ENCODE measurements around the gene SLC7A14.

SLC7A14 gene

DNA sequence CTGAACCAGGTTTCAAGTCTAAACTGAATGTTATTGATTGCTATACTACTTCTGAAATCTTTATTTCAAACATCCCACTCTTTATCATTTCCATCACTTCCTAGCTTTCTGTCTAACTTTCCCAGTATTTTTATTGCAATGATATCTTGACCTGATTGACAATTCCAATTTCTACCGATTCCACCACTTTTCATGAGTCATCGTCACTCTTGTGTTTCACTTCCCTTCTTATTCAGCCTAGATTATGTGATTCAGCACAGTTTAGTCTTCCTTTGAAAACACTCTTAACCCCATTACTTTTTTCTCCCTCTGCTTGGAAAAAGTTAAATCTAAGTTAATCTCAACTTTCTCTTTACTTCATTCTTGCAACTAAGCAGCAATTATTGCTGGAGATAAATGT lies 62.6 kb downstream of the SLC7A14 start:
- TF ChIP-seq, protein P1, sequence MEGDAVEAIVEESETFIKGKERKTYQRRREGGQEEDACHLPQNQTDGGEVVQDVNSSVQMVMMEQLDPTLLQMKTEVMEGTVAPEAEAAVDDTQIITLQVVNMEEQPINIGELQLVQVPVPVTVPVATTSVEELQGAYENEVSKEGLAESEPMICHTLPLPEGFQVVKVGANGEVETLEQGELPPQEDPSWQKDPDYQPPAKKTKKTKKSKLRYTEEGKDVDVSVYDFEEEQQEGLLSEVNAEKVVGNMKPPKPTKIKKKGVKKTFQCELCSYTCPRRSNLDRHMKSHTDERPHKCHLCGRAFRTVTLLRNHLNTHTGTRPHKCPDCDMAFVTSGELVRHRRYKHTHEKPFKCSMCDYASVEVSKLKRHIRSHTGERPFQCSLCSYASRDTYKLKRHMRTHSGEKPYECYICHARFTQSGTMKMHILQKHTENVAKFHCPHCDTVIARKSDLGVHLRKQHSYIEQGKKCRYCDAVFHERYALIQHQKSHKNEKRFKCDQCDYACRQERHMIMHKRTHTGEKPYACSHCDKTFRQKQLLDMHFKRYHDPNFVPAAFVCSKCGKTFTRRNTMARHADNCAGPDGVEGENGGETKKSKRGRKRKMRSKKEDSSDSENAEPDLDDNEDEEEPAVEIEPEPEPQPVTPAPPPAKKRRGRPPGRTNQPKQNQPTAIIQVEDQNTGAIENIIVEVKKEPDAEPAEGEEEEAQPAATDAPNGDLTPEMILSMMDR (IDR thresholded peaks at IDR 0.05; ENCODE audit: insufficient read depth, low read depth, low read length, missing control alignments): no peak
- H3K4me3 ChIP-seq (ENCODE audit: low read depth, low read length): no peak overlapping the region
- DNase-seq (ENCODE audit: low read depth): no peak

DNA sequence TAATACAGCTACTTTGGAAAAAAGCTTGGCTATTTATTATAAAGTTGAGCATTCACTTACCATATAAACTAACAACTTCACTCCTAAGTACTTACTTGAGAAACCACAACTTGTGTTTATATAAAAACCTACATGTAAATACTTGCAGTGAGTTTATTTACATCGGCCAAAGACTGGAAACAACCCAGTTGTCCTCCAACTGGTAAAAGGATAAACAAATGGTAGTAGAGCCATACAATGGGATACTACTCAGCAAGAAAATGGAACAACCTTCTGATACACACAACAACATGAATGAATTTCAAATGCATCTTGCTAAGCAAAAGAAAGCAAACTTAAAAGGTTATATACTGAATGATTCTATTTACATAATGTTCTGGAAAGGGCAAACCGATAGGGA lies 63.7 kb downstream of the SLC7A14 start:
- no peak for DNase-seq (ENCODE audit: low read depth)
- H3K4me3 ChIP-seq (ENCODE audit: low read depth, low read length): no peak overlapping the region
- TF ChIP-seq, protein P1 (IDR thresholded peaks at IDR 0.05; ENCODE audit: insufficient read depth, low read depth, low read length, missing control alignments): no peak

DNA sequence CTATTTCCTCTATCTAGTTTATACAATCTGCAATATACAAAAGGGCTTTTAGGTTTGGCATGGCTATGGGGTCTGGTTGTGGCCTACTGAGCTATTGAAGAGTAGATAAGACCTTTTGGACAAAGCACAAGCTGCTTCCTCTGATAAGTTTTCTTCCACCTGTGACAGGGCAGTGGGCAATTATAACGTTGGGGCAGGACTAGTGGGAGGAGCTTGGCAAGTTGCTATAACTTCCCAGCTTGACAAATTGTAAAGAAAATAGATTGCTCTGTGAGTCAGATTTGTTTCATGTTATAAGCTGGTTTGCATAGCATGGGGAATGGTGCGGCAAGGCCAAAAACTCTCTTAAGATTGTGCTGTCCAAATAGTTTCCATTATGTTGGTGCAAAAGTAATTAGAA lies 64.9 kb downstream of the SLC7A14 start:
- no peak for DNase-seq (ENCODE audit: low read depth)
- TF ChIP-seq, protein P1 (IDR thresholded peaks at IDR 0.05; ENCODE audit: insufficient read depth, low read depth, low read length, missing control alignments): no peak
- no peak overlapping the region for H3K4me3 ChIP-seq (ENCODE audit: low read depth, low read length)

DNA sequence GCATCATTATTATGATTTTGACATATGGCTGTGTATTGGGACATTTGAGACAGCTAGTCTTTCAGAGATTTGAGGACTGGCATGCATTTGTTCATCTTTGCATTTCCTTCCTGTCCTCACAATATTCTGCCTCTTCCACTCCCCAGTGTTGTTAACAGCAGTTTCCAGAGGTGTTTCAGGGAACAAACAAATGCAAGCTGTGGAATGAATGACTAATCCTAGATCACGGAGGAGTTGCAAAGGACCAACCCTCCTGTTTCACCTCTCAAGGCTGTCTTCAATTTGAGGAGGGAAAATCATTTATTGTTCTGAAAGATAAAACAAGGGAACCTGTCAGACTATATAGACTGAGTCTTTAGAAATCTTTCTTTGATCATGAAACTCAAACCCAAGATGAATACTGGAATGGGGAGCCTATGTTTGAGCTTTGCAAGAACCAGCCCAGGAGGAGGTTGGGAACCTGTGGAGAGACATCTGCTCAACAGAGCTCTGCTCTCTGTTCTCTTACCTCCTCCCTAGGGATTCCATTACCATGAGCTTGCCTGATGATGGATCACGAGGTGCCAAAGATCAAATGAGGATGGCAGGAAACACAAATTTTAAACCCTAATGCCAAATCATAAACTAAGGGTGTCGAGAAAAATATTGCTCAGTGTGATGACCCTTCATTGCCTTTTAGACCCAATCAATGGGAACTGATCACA lies 68.5 kb downstream of the SLC7A14 start:
- no peak overlapping the region for H3K4me3 ChIP-seq (ENCODE audit: low read depth, low read length)
- no peak for DNase-seq (ENCODE audit: low read depth)
- TF ChIP-seq, protein P1 (IDR thresholded peaks at IDR 0.05; ENCODE audit: insufficient read depth, low read depth, low read length, missing control alignments): no peak

DNA sequence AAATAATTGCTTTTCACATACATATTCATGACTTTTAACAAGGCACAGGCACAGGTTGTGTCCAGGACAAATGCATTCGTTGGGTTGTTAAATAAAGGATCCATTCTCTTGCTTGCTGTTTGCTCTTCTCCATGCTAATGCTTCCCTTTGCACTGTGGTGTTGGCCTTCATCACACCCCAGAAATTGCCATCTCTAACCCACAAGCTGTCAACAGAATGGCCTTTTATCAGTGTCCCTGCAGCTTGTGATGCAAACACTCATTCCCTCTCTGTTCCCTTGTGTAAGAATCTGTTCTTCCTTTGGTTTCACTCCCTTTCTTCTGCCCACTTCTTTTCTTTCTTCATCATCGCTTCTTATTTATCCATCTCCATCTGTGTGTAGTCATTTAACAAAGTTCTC lies 72.2 kb downstream of the SLC7A14 start:
- DNase-seq (ENCODE audit: low read depth): no peak
- H3K4me3 ChIP-seq (ENCODE audit: low read depth, low read length): no peak overlapping the region
- TF ChIP-seq, protein P1 (IDR thresholded peaks at IDR 0.05; ENCODE audit: insufficient read depth, low read depth, low read length, missing control alignments): no peak

DNA sequence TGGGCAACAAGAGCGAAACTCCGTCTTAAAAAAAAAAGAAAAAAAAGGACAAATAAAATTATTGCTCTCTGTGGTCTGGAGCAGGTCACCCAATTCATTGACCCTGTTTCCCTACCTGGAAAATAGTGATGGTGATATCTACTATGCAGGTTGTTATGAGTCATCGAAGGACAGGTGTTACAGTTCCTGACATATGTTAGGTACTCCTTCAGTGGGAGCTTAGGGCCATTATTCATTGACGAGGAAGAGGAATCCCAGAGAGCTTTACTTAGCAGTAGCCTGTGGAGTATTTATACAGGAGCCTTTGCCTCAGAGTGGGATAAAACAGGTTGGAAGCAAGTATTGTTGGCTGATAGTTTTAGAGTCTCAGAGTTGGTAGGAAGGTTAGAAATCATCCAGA lies 74.5 kb downstream of the SLC7A14 start:
- TF ChIP-seq, protein P1 (IDR thresholded peaks at IDR 0.05; ENCODE audit: insufficient read depth, low read depth, low read length, missing control alignments): no peak
- no peak for DNase-seq (ENCODE audit: low read depth)
- no peak overlapping the region for H3K4me3 ChIP-seq (ENCODE audit: low read depth, low read length)

DNA sequence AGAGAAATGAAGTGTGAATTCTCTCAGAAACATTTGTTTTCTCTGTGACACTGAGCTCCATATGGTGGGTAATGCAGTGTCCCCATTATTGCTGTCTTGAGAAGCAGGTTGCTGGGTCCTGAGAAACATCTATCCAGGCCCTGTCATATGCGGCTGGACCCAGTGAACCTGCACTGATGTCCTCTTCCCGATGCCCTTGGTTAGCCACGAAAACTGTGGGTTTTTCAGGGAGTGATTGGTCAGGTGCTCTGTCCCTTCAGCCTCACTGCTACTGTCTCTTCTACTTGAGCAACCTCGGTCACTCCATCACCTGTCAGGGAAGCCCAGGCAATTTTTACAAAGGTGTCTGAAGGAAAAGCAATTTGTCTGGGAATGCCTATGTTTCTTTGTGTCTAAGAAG lies 77.0 kb downstream of the SLC7A14 start:
- no peak for DNase-seq (ENCODE audit: low read depth)
- H3K4me3 ChIP-seq (ENCODE audit: low read depth, low read length): no peak overlapping the region
- TF ChIP-seq, protein P1 (IDR thresholded peaks at IDR 0.05; ENCODE audit: insufficient read depth, low read depth, low read length, missing control alignments): no peak

Measured in GM12865 (cell line).